Measurements from ENCODE around the gene FLNB. TPM values are rescaled to one million over a fixed set of nuclear protein-coding genes. Genes with fewer than 3 reads are reported as not detected.

FLNB gene
- total RNA-seq, 1 experiment from 2014 or later: 127 TPM

GRCh38 chr3:58177747-58178527, 169.7 kb downstream of the FLNB start (continued):
- TF ChIP-seq, protein P1, sequence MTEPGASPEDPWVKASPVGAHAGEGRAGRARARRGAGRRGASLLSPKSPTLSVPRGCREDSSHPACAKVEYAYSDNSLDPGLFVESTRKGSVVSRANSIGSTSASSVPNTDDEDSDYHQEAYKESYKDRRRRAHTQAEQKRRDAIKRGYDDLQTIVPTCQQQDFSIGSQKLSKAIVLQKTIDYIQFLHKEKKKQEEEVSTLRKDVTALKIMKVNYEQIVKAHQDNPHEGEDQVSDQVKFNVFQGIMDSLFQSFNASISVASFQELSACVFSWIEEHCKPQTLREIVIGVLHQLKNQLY (CRISPR knock-in tag; IDR thresholded peaks at IDR 0.05): no peak
- TF ChIP-seq, protein P2, sequence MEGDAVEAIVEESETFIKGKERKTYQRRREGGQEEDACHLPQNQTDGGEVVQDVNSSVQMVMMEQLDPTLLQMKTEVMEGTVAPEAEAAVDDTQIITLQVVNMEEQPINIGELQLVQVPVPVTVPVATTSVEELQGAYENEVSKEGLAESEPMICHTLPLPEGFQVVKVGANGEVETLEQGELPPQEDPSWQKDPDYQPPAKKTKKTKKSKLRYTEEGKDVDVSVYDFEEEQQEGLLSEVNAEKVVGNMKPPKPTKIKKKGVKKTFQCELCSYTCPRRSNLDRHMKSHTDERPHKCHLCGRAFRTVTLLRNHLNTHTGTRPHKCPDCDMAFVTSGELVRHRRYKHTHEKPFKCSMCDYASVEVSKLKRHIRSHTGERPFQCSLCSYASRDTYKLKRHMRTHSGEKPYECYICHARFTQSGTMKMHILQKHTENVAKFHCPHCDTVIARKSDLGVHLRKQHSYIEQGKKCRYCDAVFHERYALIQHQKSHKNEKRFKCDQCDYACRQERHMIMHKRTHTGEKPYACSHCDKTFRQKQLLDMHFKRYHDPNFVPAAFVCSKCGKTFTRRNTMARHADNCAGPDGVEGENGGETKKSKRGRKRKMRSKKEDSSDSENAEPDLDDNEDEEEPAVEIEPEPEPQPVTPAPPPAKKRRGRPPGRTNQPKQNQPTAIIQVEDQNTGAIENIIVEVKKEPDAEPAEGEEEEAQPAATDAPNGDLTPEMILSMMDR (IDR thresholded peaks at IDR 0.05): peak; percentile 96
- no peak for TF ChIP-seq ZNF512 (CRISPR knock-in tag; IDR thresholded peaks at IDR 0.05; ENCODE audit: borderline replicate concordance)
- TF ChIP-seq, protein P3, sequence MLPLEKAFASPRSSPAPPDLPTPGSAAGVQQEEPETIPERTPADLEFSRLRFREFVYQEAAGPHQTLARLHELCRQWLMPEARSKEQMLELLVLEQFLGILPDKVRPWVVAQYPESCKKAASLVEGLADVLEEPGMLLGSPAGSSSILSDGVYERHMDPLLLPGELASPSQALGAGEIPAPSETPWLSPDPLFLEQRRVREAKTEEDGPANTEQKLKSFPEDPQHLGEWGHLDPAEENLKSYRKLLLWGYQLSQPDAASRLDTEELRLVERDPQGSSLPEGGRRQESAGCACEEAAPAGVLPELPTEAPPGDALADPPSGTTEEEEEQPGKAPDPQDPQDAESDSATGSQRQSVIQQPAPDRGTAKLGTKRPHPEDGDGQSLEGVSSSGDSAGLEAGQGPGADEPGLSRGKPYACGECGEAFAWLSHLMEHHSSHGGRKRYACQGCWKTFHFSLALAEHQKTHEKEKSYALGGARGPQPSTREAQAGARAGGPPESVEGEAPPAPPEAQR (CRISPR knock-in tag; IDR thresholded peaks at IDR 0.05): no peak
- TF ChIP-seq CDX4 (CRISPR knock-in tag; IDR thresholded peaks at IDR 0.05; ENCODE audit: borderline replicate concordance): no peak
- TF ChIP-seq SMAD4 (CRISPR knock-in tag; IDR thresholded peaks at IDR 0.05): no peak
- TF ChIP-seq STAT6 (CRISPR knock-in tag; conservative IDR thresholded peaks at IDR 0.05; ENCODE audit: low read depth): no peak
- TF ChIP-seq, protein P4, sequence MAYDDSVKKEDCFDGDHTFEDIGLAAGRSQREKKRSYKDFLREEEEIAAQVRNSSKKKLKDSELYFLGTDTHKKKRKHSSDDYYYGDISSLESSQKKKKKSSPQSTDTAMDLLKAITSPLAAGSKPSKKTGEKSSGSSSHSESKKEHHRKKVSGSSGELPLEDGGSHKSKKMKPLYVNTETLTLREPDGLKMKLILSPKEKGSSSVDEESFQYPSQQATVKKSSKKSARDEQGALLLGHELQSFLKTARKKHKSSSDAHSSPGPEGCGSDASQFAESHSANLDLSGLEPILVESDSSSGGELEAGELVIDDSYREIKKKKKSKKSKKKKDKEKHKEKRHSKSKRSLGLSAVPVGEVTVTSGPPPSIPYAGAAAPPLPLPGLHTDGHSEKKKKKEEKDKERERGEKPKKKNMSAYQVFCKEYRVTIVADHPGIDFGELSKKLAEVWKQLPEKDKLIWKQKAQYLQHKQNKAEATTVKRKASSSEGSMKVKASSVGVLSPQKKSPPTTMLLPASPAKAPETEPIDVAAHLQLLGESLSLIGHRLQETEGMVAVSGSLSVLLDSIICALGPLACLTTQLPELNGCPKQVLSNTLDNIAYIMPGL (CRISPR knock-in tag; IDR thresholded peaks at IDR 0.05): peak; percentile 91; the same call in 1 of the 2 replicates
- TF ChIP-seq NR2C2 (CRISPR knock-in tag; IDR thresholded peaks at IDR 0.05): no peak
- TF ChIP-seq ZNF232 (CRISPR knock-in tag; IDR thresholded peaks at IDR 0.05): no peak
- TF ChIP-seq, protein P5, sequence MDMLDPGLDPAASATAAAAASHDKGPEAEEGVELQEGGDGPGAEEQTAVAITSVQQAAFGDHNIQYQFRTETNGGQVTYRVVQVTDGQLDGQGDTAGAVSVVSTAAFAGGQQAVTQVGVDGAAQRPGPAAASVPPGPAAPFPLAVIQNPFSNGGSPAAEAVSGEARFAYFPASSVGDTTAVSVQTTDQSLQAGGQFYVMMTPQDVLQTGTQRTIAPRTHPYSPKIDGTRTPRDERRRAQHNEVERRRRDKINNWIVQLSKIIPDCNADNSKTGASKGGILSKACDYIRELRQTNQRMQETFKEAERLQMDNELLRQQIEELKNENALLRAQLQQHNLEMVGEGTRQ (CRISPR knock-in tag; IDR thresholded peaks at IDR 0.05): no peak
- 0 out of 2 replicates have a peak, but pooled peaks have one; percentile 11 for TF ChIP-seq ZNF423 (CRISPR knock-in tag; IDR thresholded peaks at IDR 0.05)
- TF ChIP-seq TP53 (CRISPR knock-in tag; IDR thresholded peaks at IDR 0.05): no peak
- TF ChIP-seq KAT7 (CRISPR knock-in tag; IDR thresholded peaks at IDR 0.05; ENCODE audit: borderline replicate concordance): no peak
